GM21619 (cell line): ENCODE measurements around the gene GRPEL1.
A peak's percentile ranks its signal among the peaks of the same experiment; 100 is the strongest.

Source experiments
- ATAC-seq: cut with Tn5 transposase; IDR thresholded peaks from one replicate; pipeline ENCODE4 v1.9.1; 2021; ENCODE audit not compliant: unreplicated experiment

Gene GRPEL1

DNA sequence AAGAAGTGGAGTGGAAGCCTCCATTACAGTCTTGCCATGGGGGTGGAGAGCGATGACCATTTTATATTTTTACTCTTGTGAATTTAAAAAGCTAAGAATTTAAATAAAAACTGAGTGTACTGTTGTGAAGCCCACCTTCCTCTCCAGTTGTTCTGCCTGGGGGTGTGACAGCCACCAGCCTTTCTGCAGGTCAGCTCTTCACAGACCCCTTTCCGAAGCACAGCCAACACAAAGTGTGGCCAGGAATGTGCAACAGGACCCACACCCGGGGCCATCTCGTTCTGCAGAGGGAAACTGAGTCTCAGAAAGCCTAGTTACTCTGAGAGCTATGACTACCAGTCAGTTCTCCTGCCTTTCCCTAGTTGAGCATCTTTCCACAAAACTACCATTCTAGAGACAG lies 1.4 kb downstream of the GRPEL1 start:
- no peak for ATAC-seq

- ATAC-seq = no peak
These were observed 1.9 kb downstream of the GRPEL1 start for GRCh38 chr4:7066006-7066405.

DNA sequence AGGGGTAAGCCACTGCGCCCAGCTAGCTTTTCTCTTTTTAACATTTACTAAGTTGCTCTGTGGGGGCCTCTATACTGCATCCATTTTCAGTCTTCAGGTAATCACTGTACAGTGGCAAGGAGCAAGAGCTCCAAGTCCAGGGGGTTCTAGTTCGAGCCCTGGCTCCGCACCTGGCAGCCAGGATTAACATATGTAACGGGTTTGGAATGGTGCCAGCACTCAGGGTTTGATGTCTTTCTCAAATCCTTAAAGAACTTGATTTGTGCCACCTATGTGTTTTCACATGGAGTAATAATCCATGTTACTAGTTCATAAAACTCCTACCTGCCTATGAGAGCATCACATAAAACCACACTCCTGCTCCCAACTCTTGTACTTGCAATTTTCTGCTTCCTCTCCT lies 4.5 kb downstream of the GRPEL1 start:
- no peak for ATAC-seq

DNA sequence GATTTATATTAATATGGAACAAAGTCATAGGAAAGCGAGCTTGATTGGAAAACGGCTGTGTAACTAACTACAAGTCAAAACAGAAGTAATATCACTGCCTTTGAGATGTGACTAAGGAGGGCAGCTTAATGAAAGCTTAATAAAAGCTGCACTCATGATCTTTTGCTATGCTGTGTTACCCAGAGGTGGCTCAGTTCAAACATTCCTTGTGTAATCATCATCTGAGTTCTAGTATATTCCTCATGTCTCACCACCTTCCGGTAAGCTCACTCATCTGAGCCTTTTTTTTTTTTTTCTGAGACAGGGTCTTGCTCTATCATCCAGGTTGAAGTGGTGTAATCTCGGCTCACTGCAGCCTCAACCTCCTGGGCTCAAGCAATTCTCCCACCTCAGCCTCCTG lies 5.0 kb downstream of the GRPEL1 start:
- ATAC-seq = no peak

DNA sequence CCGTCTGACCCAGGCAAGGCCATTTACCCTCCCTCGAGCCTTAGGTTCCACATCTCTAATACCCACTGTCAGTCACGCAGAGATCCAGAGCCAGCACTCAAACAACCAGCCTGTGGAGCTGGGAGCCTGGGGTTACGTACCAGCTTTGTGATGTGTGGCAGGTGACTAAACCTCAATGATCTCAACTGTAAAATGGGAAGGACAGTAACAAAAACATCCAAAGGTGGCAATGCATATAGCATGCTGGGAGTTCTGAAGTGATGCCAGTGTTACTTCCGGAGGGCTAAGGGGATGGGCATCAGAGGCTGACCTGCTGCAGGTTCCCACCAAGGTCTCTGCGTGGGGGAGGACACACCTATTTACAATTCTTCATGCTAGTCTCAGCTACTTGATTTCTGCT lies 6.0 kb downstream of the GRPEL1 start:
- ATAC-seq = no peak

- ATAC-seq = no peak
These were observed 7.3 kb downstream of the GRPEL1 start for GRCh38 chr4:7060346-7061150.

DNA sequence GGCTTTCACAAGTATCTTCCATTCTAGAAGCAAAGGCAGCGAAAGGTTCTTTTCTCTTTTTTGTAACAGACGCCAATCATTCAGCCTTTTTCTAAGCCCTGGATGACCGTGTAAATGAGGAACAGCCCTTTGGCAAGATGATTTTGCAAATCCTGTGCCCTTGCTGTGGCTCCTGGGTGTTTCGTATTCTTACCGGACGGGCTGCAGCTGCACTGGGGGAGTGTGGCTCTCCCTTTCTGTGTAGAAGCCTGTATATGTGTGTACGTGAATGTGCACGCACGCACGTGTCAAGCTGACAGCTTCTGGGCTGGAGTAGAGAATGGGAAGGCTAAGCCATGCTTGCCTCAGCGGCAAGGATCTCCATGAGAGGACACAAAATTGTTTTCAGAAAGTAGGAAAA lies 8.2 kb downstream of the GRPEL1 start:
- ATAC-seq = no peak

GRCh38 chr4:7058792-7059191 lies 9.1 kb downstream of the GRPEL1 start:
- ATAC-seq = peak; percentile 17

GRCh38 chr4:7055990-7056325 lies 11.9 kb downstream of the GRPEL1 start:
- ATAC-seq = no peak

DNA sequence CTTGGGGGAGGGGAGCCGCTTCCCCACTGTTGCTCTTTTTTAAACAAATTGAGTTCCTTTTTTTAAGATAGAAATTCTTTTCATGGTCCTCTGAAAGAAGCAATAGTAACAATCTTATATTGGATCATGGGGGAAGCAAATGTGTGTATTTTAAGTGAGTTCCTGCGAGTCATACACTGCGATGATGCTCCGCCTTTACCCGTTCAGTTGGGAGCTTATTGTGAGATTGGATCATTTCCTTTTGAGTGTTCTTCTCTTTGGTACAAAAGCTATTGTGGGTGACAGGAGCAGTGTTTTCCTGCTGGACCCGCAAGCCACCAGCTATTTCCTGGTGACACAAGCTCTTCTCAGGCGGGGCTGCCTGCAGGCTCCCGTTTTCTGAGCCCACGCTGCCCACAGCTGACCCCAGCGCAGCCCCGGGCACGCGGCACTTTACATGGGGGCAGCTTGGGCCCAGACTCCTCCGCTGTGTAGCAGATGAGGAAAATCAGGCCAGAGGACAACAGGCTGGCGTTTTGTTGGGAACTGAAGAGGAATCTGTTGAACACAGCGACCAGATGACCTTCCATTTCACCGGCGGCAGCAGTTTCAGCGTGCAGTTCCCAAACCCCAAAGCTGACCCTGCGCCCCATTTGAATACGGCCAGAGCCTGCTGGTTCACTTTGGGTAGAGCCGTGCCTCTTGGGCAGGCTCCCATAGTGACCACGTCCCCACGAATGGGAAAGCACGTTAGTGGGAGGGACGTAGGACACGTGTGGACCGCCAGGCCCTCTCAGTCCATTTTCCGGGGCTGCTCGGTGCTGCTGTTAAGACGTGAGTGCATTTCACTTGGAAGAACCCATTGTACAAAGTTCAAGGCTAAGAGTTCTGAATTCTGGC lies 12.5 kb downstream of the GRPEL1 start:
- ATAC-seq = no peak

GRCh38 chr4:7054106-7054880 lies 13.6 kb downstream of the GRPEL1 start:
- ATAC-seq = no peak

DNA sequence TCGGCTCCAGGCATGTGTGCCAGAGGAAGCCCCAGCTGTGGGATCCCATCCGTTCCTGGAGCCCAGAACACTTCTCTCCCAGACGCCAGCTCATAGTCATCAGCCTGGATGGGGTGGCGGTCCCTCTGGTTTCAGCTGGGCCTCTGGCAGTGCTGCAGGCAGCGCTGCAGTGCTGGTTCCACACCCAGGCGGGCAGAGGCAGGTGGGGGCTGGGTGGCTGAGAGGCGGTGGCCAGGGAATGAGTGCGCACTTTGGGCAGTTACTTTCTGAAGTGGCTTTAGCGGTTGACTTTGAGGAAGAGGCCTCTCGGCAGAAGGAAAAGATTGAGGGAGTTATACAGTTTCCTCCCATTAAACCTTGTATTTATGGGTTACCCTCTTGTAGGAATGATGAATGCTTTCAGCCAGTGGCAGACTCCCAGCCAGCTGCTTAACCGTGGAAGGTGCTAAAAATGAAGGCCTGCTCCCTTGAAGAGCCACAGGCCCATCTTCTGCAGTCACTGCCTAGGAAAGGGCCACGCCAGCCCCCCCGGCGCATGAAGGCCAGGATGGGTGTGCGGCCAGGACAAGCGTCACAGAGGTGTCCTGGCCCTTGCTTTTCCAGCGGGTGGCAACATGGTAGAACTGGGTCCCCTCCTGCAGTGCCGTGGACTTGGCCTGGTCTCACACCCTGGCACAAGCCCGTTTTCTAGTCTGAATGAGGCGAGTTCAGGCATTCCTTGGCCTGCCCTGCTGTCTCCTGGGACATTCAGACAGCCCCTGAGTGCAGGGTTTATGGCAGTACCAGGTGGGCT lies 14.7 kb downstream of the GRPEL1 start:
- ATAC-seq = no peak

DNA sequence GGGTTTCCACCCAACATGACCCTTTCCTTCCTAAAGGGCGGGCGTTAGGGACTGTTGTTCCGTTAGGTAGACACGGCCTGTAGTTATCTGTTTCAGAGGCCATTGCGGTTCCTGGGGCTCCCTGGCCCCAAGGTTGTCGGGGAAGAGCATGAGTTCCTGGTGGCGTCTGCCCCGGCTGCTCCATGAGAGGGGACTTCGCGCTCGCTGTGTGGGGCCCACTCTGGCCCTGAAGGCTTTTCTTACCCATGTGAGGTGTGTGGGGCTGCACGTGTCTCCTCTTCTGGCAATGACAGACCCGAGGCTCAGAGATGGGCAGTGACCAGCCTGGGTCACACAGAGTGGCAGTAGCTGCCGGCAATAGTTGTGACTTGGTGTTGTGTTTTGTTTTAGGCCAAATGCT lies 15.6 kb downstream of the GRPEL1 start:
- ATAC-seq = no peak

GRCh38 chr4:7051905-7052304 lies 16.0 kb downstream of the GRPEL1 start:
- ATAC-seq = no peak

DNA sequence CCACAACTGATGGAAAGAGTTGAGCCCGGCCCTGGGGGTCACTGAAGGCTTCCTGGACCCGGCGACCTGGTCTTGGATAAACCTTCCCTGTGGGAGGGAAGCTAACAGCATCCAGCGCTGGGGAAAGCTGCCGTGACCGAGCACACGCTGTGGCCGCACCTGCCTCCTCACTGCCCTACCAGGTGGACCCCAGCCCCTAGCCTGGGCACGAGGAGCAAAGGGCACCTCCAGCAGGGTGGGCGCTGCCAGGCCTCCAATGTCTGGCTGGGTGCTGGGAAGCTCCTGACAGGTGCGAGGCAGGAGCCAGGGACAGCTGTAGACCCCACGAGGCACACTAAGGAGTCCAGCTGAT lies 16.7 kb downstream of the GRPEL1 start:
- ATAC-seq = no peak

DNA sequence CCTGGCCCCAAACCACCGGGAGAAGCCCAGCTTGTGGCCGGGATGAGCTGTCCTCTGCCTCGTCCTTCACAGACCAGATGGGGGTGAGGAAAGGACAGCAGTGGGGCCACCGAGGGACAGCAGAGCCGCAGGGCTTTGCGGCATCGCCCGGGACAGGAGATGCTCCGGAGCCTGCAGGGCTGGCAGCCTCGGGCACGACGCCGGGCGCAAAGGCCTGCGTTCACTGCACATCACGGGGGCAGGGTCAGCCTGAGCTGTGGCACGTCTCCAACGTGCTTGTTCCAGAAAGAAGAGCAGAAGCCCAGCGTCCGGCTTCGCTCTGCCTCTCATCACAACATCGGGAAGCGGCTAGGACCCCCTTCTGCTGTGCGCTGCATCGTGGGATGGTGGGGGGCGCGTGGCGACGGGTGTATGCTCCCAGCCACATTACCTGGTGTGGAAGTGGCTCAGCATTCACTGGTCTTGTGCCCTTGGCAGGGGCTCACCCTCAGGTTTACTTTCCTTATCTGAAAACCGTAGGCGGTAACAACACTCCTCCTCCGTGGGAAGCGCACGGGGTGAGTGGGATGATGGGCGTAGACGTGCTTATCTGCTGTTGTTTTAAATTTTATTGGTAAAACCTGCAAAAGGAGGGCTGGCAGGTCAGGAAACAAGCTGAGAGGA lies 17.3 kb downstream of the GRPEL1 start:
- ATAC-seq = no peak

- no peak for ATAC-seq
These were observed 18.1 kb downstream of the GRPEL1 start for GRCh38 chr4:7049739-7050138.

DNA sequence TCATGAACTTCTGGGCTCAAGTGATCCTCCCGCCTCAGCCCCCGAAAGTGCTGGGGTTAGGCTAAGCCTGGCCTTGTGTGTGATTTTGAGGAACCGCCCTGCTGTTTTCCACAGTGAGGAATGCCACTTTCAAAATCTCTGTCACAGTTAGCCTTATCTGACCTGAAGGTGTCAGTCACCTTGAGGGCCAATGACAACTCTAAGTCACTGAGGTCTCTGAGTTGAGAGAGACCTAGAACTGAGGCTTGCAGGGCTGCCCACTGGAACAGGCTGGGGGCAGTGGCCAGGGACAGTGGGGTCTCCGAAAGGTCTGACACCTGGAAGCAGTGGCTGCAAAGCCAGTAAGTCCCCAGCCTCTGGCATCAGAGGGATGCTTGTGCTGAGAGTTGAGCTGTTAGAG lies 18.6 kb downstream of the GRPEL1 start:
- no peak for ATAC-seq

DNA sequence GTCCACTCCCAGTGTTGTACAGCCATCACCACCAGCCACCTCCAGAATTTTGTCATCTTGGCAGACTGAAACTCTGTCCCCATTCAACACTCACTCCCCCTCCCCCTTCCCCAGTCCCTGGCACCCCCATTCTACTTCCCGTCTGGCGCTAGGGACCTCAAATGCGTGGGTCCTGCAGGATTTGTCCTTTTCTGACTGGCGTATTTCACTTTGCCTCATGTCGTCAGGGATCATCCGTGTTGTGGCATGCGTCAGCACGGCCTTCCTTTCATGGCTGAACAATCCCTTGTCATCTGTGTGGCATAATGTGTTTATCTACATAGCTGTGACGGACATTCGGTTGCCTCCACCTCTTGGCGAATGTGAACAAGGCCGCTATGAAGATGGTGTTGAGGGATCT lies 19.2 kb downstream of the GRPEL1 start:
- no peak for ATAC-seq

DNA sequence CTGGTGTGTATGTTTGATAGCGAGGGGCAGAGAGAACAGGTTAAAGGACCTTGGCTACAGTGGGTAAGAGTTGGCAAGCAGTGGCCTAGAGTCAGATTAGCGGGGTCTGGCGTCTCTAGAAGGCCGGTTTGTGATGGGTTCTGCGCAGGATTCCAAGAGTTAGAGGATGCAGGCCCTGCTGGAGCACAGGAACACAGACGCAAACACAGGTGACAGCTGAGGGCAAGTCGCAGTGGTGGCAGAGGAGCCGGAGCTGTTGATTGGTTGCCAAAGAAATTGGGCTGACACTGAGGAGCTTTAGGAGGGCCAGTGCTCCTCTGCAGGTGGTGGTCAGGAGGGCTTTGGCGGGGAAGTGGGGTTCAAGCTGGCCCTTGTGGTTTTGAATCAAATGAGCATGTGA lies 20.9 kb downstream of the GRPEL1 start:
- ATAC-seq = no peak
